Adipose tissue (tissue), 3 donors: ENCODE results near the gene ATRN. TPM values are rescaled to one million over a fixed set of nuclear protein-coding genes. Genes with fewer than 3 reads are reported as not detected.

Source experiments
- H3K27ac ChIP-seq: one replicate; pipeline ENCODE4 v1.5.1; 2013; ENCODE audit warnings: low read depth, low read length
- WGBS, 3 donors: extraction: QIAGEN DNeasy Blood & Tissue Kit; methylation state at CpG; one replicate each; pipeline ENCODE4 v1.1.7; 2013; 5-methylcytosine and 5-hydroxymethylcytosine counted together
- polyA plus RNA-seq, 3 donors: library from polyadenylated mRNA; stranded (reverse); fragments of 200-250 nt; gene quantifications; one replicate each; pipeline ENCODE4 v1.2.3, GENCODE V29; 2013
- donor health status: healthy with polysubstance abuse.
- donor health status: Bipolar disorder and iron deficiency.
- donor health status: healthy.

Gene ATRN
- polyA plus RNA-seq, 3 donors: 4.3 to 11.6 (median 9.4) TPM

DNA sequence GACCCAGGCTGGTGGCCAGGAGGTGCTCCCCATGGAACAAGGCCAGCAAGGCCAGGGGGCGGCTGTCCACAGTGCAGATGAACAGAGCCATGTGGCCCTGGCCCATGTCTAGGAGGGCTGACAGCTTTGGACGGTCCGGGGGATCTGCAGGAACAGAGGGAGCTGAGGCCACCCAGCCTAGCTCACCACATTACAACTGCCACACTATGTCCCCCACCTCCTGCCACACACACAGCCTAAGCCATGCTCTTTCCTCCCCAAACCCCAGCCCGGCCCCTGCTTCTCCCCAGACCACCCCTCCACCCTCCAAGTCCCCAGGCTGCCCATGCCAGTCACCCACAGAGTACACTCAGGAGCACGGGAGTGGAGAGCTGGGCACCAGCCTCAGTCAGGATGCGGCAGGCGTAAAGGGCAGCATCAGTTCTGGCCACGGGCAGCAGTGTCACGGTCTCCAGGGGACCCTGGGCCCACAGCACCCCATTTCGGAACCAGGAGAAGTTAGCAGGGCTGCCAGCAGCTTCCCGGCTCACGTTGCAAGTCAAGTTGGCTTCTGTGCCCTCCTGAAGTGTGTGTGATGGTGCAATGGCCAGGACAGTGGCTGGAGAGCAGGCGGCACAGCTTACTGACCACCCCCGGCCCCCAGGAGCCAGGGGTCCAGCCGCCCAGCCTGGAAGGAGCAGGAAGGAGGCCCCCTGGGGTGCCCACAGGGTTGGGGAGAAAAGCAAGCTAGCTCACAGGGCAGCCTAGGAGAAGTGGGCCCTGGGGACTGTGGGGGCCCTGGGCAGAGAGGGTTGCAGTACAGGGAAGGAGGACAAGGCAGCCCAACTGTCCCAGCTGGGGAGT, 226.1 kb downstream of the ATRN start:
- H3K27ac ChIP-seq: no peak overlapping the region
- 84 to 89% (median 87%) methylated on average over 15 of the region's 15 CpGs for WGBS, 3 donors

DNA sequence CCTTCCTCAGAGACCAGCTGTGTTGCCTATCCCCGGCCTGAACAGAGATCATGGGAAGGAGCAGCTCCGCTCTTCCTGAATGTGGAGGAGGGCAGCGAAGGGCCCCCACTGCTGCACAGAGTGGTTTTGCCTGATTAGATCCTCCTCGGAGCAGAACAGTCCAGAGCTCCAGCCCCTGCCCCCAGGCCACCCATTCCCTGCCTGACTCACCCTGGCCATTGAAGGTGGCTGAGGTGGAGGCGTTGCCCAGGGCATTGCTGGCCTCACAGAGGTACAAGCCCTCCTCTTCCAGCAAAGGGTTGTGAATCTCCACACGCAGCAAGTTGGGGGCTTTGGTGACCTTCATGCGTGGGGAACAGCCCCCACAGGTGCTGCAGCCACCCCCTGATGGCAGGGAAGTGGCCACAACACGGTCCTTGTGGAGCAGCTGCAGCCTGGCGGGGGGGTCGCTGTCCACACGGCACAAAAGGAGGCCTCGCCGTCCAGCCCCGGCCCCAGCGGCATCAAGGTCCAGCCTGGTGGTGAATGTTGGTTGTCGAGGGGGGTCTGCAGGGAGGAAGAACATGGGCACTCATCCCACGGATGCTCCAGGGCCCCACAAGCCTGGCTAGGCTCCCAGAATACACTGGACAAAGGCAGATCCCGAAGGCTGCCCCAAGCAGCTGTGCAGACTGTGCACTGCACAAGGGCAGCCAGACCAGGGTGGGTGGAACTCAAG, 226.9 kb downstream of the ATRN start:
- 75 to 85% (median 84%) methylated on average over 18 of the region's 18 CpGs for WGBS, 3 donors
- H3K27ac ChIP-seq: no peak overlapping the region

DNA sequence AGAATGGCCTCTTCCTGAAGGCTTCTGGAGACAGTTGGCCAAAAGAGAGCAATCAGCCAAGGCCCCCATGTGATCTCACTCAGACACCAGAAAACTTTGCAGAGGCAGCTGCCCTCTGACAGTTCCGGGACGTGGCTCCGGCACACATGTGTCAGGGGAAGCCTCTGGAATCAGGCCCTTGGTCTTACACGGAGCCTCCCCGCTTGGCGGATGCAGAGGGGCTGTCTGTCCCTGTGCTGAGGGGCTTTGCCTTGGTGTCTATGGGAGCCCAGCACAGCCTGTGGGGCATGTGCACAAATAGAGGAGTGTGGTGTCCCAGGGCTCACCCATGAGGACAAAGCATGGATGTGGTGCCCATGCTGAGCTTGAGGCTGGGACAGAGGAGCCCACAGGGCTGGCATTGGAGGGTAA, 227.8 kb downstream of the ATRN start:
- WGBS, 3 donors: 59 to 88% (median 71%) methylated on average over 6 of the region's 6 CpGs
- H3K27ac ChIP-seq: no peak overlapping the region

DNA sequence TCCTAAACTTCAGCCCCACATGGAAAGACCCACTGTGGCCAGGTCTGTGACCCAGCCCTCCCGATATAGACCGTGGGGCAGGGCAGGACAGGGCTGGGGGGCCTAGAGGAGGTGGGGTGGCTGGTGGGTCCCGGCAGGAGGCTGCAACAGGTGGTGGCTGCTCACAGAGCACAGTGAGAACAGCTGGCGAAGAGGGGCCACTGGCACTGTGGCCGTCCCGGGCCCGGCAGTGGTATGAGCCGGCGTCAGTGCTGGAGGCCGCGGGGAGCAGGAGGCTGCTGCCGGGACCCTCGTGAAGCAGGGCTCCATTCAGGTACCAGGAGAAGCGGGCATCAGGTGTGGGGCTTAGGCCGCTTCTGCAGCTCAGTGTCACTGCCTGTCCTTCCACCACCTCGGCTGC, 228.2 kb downstream of the ATRN start:
- no peak overlapping the region for H3K27ac ChIP-seq
- WGBS, 3 donors: 90 to 96% (median 92%) methylated on average over 15 to 16 of the region's 16 CpGs

Other genes starting within 250 kb of the ATRN start
- 1 to 10 TPM in 1 of 3 donors, under 1 TPM in 2; 0.29 to 1.0 (median 0.61) TPM for gene SLC4A11, start 231.8 kb upstream of the ATRN start, polyA plus RNA-seq
- 10 to 100 TPM in 1 of 3 donors, 1 to 10 TPM in 2; 2.9 to 10.1 (median 9.0) TPM for gene DNAAF9, start 63.3 kb upstream of the ATRN start, polyA plus RNA-seq
- not detected for gene GFRA4, start 192.4 kb downstream of the ATRN start, polyA plus RNA-seq
- gene ADAM33, start 211.0 kb downstream of the ATRN start, polyA plus RNA-seq: 10 to 100 TPM in 2 of 3 donors, 1 to 10 TPM in 1; 3.8 to 63.0 (median 24.2) TPM
- 10 to 100 TPM in 1 of 3 donors, 1 to 10 TPM in 2; 1.9 to 11.0 (median 8.8) TPM for gene SIGLEC1, start 241.6 kb downstream of the ATRN start, polyA plus RNA-seq